Fibroblast of lung (primary cell): ENCODE measurements around the gene SHISA8. TPM values are rescaled to one million over a fixed set of nuclear protein-coding genes. Genes with fewer than 3 reads are reported as not detected.

Source experiments
- DNase-seq, 2 donors: peaks; one replicate each; pipeline versions ENCODE4 v3.0.0 to v3.0.0-alpha.2; 2010; ENCODE audit warnings: low read depth in 2 of 2
- H2AFZ ChIP-seq: 2 replicates; pipeline ENCODE4 v1.5.1; 2012; ENCODE audit warnings: low read length, control low read depth, inconsistent platforms
- H3K27ac ChIP-seq: 2 replicates; pipeline ENCODE4 v1.5.1; 2011; ENCODE audit warnings: low read length, control low read depth; ENCODE audit not compliant: insufficient read depth
- H3K27me3 ChIP-seq: 2 replicates; pipeline ENCODE4 v1.5.1; 2011; ENCODE audit warnings: mild to moderate bottlenecking, low read length; ENCODE audit not compliant: control insufficient read depth, insufficient read depth
- H3K36me3 ChIP-seq: 2 replicates; pipeline ENCODE4 v1.5.1; 2011; ENCODE audit warnings: low read length; ENCODE audit not compliant: control insufficient read depth, insufficient read depth
- H3K4me1 ChIP-seq: 2 replicates; pipeline ENCODE4 v1.5.1; 2011; ENCODE audit warnings: low read length; ENCODE audit not compliant: control insufficient read depth, insufficient read depth; ENCODE audit errors: extremely low read depth
- H3K4me2 ChIP-seq: 2 replicates; pipeline ENCODE4 v1.5.1; 2011; ENCODE audit warnings: low read length, control low read depth; ENCODE audit not compliant: insufficient read depth; ENCODE audit errors: extremely low read depth
- H3K4me3 ChIP-seq, 4 experiments: fragments of 200-600 bp in 1 of 4; sonication (generic) in 1 of 4; replicated peaks in 1 of 4; 2 replicates each; pipeline ENCODE4 v1.5.1; 2011 to 2016; ENCODE audit warnings: low read length in 4 of 4, low read depth in 3 of 4, mild to moderate bottlenecking in 3 of 4, control low read depth in 2 of 4, inconsistent platforms in 1 of 4, mixed read lengths in 1 of 4; ENCODE audit not compliant: insufficient read depth in 1 of 4; ENCODE audit errors: control extremely low read depth in 1 of 4
- H3K79me2 ChIP-seq: 2 replicates; pipeline ENCODE4 v1.5.1; 2012; ENCODE audit warnings: mild to moderate bottlenecking, low read length, inconsistent platforms; ENCODE audit not compliant: control insufficient read depth, insufficient read depth
- H3K9ac ChIP-seq: 2 replicates; pipeline ENCODE4 v1.5.1; 2011; ENCODE audit warnings: mild to moderate bottlenecking, low read length, control low read depth; ENCODE audit not compliant: insufficient read depth
- H3K9me3 ChIP-seq: 2 replicates; pipeline ENCODE4 v1.5.1; 2012; ENCODE audit warnings: low read depth, low read length; ENCODE audit not compliant: control insufficient read depth, insufficient read depth
- H4K20me1 ChIP-seq: 2 replicates; pipeline ENCODE4 v1.5.1; 2011; ENCODE audit warnings: low read length; ENCODE audit not compliant: control insufficient read depth, insufficient read depth; ENCODE audit errors: extremely low read depth
- CTCF ChIP-seq, 2 donors: IDR thresholded peaks in 1 of 2; conservative IDR thresholded peaks in 1 of 2; 1 replicate in 1 of 2; 2 replicates in 1 of 2; pipeline ENCODE4 v1.5.1; 2011 to 2012; ENCODE audit warnings: low read length in 2 of 2, control low read depth in 1 of 2, inconsistent platforms in 1 of 2, low read depth in 1 of 2, mild to moderate bottlenecking in 1 of 2
- EZH2 ChIP-seq: IDR thresholded peaks from 2 replicates; pipeline ENCODE4 v1.5.1; 2012; ENCODE audit warnings: low read length, control low read depth, mild to moderate bottlenecking; ENCODE audit errors: missing control alignments
- polyA plus RNA-seq, 2 donors: library from polyadenylated mRNA; depleted of rRNA in 1 of 2; stranded (reverse) in 1 of 2; unstranded in 1 of 2; fragments of >200 nt; gene quantifications; 2 replicates each; pipeline ENCODE4 v1.2.1, GENCODE V29; 2011 to 2012; ENCODE audit warnings: missing spikeins in 1 of 2
- total RNA-seq: library from RNA; depleted of rRNA; stranded (reverse); fragments of >200 nt; gene quantifications from 2 replicates; pipeline ENCODE4 v1.2.1, GENCODE V29; 2014

SHISA8 gene
- total and polyA plus RNA-seq, 2 donors (not counting 1 experiment from before 2014, with no cell fraction given), result not detected

DNA sequence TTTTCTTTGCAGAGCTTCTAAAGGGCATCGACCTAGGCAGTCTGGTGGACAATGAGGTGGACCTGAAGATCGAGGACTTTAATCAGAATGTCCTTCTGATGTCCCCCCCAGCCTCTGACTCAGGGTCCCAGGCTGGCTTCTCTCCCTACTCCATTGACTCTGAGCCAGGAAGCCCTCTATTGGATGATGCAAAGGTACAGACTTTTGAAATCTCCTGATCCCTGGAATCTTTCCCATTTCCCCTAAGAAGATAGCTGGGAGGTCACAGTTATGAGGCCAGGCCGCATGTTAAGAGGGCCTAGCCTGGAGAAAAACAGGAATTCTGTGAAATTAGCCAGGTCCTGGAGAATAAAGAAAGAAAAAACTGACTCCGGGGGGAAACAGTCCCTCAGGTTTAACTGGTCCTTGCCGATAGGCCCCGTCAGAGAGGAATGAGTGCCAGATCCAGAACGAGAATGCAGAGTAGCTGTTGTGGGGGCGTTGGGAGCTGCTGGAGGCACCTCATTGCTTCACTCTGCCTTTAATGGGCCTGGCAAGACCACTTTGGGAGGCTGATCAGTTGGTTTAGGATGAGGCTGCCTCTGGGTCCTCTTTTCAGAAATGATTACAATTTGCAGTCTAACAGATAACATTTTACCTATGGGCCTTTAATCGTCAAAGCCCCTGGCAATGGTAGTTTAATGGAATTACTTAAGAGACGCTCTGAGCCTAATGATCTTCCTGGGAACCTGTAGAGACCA lies 39.2 kb downstream of the SHISA8 start:
- Histone ChIP-seq H2AFZ (no peak overlapping the region), H3K4me3 (no peak overlapping the region), H3K36me3 (peaks cover 15% of the 10 kb centered on the region), H3K9ac (no peak overlapping the region), H4K20me1 (no peaks in the 10 kb centered on the region), H3K79me2 (no peaks in the 10 kb centered on the region), H3K4me1 (peaks cover 2% of the 10 kb centered on the region), H3K4me2 (no peak overlapping the region), H3K27ac (no peak overlapping the region), H3K27me3 (no peaks in the 10 kb centered on the region), H3K9me3 (no peaks in the 10 kb centered on the region)
- TF ChIP-seq CTCF (conservative IDR thresholded peaks at IDR 0.05 in 1 of 2, IDR thresholded peaks at IDR 0.05 in 1 of 2; ENCODE audit: low read depth in 1 of 2, low read length in 2 of 2) (no peak), EZH2 (no peak)
- DNase-seq, result no peak

GRCh38 chr22:41874090-41874489 lies 40.8 kb downstream of the SHISA8 start:
- H3K79me2 ChIP-seq, result no peaks in the 10 kb centered on the region
- no peaks in the 10 kb centered on the region for H4K20me1 ChIP-seq
- H3K36me3 ChIP-seq, result peaks cover 11% of the 10 kb centered on the region
- no peak overlapping the region for H3K4me2 ChIP-seq
- H3K9ac ChIP-seq, result no peak overlapping the region
- no peak for DNase-seq
- H3K4me3 ChIP-seq, result no peak overlapping the region
- TF ChIP-seq EZH2 (no peak), CTCF (conservative IDR thresholded peaks at IDR 0.05 in 1 of 2, IDR thresholded peaks at IDR 0.05 in 1 of 2; ENCODE audit: low read depth in 1 of 2, low read length in 2 of 2) (no peak)
- H3K27me3 ChIP-seq, result no peaks in the 10 kb centered on the region
- peaks cover 2% of the 10 kb centered on the region for H3K4me1 ChIP-seq
- H3K27ac ChIP-seq, result no peak overlapping the region
- no peak overlapping the region for H2AFZ ChIP-seq
- no peaks in the 10 kb centered on the region for H3K9me3 ChIP-seq

DNA sequence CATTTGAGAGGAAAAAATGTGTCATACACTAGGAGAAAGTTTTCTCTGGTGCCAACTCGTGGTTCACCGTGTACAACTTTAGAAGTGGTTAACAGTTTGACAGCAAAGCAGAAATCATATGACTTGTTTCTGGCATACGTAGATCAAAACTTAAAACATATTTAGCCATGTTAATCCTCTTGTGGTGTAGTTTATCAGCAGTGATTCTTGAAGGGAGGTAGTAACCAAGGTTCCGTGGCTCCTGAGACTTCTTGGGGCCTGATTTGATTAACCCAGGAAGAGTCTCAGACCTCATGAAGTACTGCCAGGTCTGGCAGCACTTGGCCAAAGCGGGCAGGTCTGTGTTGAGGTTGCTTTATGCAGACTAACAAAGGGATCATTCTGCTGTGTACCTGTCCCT lies 41.5 kb downstream of the SHISA8 start:
- Histone ChIP-seq H3K4me3 (no peak overlapping the region), H4K20me1 (no peaks in the 10 kb centered on the region), H3K27ac (no peak overlapping the region), H2AFZ (no peak overlapping the region), H3K9ac (no peak overlapping the region), H3K27me3 (no peaks in the 10 kb centered on the region), H3K36me3 (peaks cover 15% of the 10 kb centered on the region), H3K4me2 (no peak overlapping the region), H3K4me1 (peaks cover 2% of the 10 kb centered on the region), H3K79me2 (no peaks in the 10 kb centered on the region), H3K9me3 (no peaks in the 10 kb centered on the region)
- TF ChIP-seq EZH2 (no peak), CTCF (conservative IDR thresholded peaks at IDR 0.05 in 1 of 2, IDR thresholded peaks at IDR 0.05 in 1 of 2; ENCODE audit: low read depth in 1 of 2, low read length in 2 of 2) (no peak)
- no peak for DNase-seq
